ENCODE results near the gene AZGP1.

The AZGP1 gene

GRCh38 chr7:99949645-99950228, 26.1 kb downstream of the AZGP1 start:
- TF ChIP-seq CREB5 (CRISPR knock-in tag; IDR thresholded peaks at IDR 0.05; ENCODE audit: low read depth), result no peak
- ATAC-seq, result peak; percentile 60; the same call in 2 of the 3 replicates

GRCh38 chr7:99947608-99948007, 28.2 kb downstream of the AZGP1 start:
- TF ChIP-seq ZNF8 (CRISPR knock-in tag; IDR thresholded peaks at IDR 0.05) (no peak), GLIS3 (CRISPR knock-in tag; IDR thresholded peaks at IDR 0.05) (no peak), ZFP3 (CRISPR knock-in tag; IDR thresholded peaks at IDR 0.05) (no peak), BACH2 (CRISPR knock-in tag; IDR thresholded peaks at IDR 0.05; ENCODE audit: borderline replicate concordance) (no peak), CREB5 (CRISPR knock-in tag; IDR thresholded peaks at IDR 0.05; ENCODE audit: low read depth) (no peak), ESRRG (CRISPR knock-in tag; IDR thresholded peaks at IDR 0.05) (no peak), PPARA (CRISPR knock-in tag; IDR thresholded peaks at IDR 0.05; ENCODE audit: borderline replicate concordance) (no peak), CSRNP3 (CRISPR knock-in tag; IDR thresholded peaks at IDR 0.05) (no peak), PATZ1 (CRISPR knock-in tag; IDR thresholded peaks at IDR 0.05; ENCODE audit: borderline replicate concordance) (no peak)
- ATAC-seq, result no peak

- no peak for ATAC-seq
- TF ChIP-seq TCF4 (CRISPR knock-in tag; IDR thresholded peaks at IDR 0.05; ENCODE audit: borderline replicate concordance) (no peak), CREB5 (CRISPR knock-in tag; IDR thresholded peaks at IDR 0.05; ENCODE audit: low read depth) (no peak), CSRNP3 (CRISPR knock-in tag; IDR thresholded peaks at IDR 0.05) (no peak), ISL1 (CRISPR knock-in tag; IDR thresholded peaks at IDR 0.05) (no peak), GLIS3 (CRISPR knock-in tag; IDR thresholded peaks at IDR 0.05) (no peak), SNAI2 (CRISPR knock-in tag; IDR thresholded peaks at IDR 0.05) (no peak), ZNF70 (CRISPR knock-in tag; IDR thresholded peaks at IDR 0.05) (no peak), RARB (CRISPR knock-in tag; IDR thresholded peaks at IDR 0.05) (no peak), ZFP30 (CRISPR knock-in tag; IDR thresholded peaks at IDR 0.05) (no peak), PATZ1 (CRISPR knock-in tag; IDR thresholded peaks at IDR 0.05; ENCODE audit: borderline replicate concordance) (no peak), TSHZ2 (CRISPR knock-in tag; IDR thresholded peaks at IDR 0.05) (no peak), ARNTL (CRISPR knock-in tag; IDR thresholded peaks at IDR 0.05; ENCODE audit: borderline replicate concordance, low read depth) (no peak), PPARA (CRISPR knock-in tag; IDR thresholded peaks at IDR 0.05; ENCODE audit: borderline replicate concordance) (no peak), ZNF8 (CRISPR knock-in tag; IDR thresholded peaks at IDR 0.05) (no peak), ESRRG (CRISPR knock-in tag; IDR thresholded peaks at IDR 0.05) (no peak), TOX (CRISPR knock-in tag; IDR thresholded peaks at IDR 0.05; ENCODE audit: borderline replicate concordance) (no peak), ZC3H10 (CRISPR knock-in tag; IDR thresholded peaks at IDR 0.05) (no peak), ZNF565 (CRISPR knock-in tag; conservative IDR thresholded peaks at IDR 0.05; ENCODE audit: low read depth) (no peak)
Measured at GRCh38 chr7:99944497-99945070, 31.2 kb downstream of the AZGP1 start.
